Activated T-helper 2 cell treated with anti-CD3 and anti-CD28 coated beads, Interferon-gamma antibody, Interleukin-2, Interleukin-4, amounts not matched to agents 10 μg/mL and 5 μg/mL and 100 μg/mL, durations not matched to agents 14 hours and 24 hours and 36 hours (primary cell): ENCODE measurements around the gene FOXP2. TPM values are rescaled to one million over a fixed set of nuclear protein-coding genes. Genes with fewer than 3 reads are reported as not detected.

Experiments used
- DNase-seq: peaks from one replicate; pipeline ENCODE4 v3.0.0; 2021; ENCODE audit warnings: low spot score
- H3K27ac Mint-ChIP-seq: one replicate; pipeline ENCODE4 v1.8.0; 2021; ENCODE audit warnings: mixed read lengths
- H3K27me3 Mint-ChIP-seq: one replicate; pipeline ENCODE4 v1.8.0; 2021; ENCODE audit warnings: low read depth, mixed read lengths
- H3K36me3 Mint-ChIP-seq: one replicate; pipeline ENCODE4 v1.8.0; 2021; ENCODE audit warnings: low read depth, mixed read lengths
- H3K4me1 Mint-ChIP-seq: one replicate; pipeline ENCODE4 v1.8.0; 2021; ENCODE audit warnings: low read depth, mixed read lengths
- H3K4me3 Mint-ChIP-seq: one replicate; pipeline ENCODE4 v1.8.0; 2021; ENCODE audit warnings: low read depth, mild to moderate bottlenecking, moderate library complexity, mixed read lengths
- H3K9me3 Mint-ChIP-seq: one replicate; pipeline ENCODE4 v1.8.0; 2021; ENCODE audit warnings: mixed read lengths
- intact Hi-C: fragments of 100-400 bp; cut with micrococcal nuclease; formaldehyde crosslinking; loops from one replicate; pipeline ENCODE4 v1.15.1; 2023
- total RNA-seq: library from RNA; stranded (reverse); gene quantifications from 2 replicates; pipeline ENCODE4 v1.2.3, GENCODE V29; 2022

Gene FOXP2
- total RNA-seq, 1 donor from 2014 or later, result 0.05 TPM

- no peak for DNase-seq
- no peaks in the 10 kb centered on the region for H3K9me3 Mint-ChIP-seq
- no peak overlapping the region for H3K27ac Mint-ChIP-seq
- no peak overlapping the region for H3K4me3 Mint-ChIP-seq
- H3K4me1 Mint-ChIP-seq, result no peaks in the 10 kb centered on the region
- peaks cover 2% of the 10 kb centered on the region for H3K27me3 Mint-ChIP-seq
- intact Hi-C loops, result no loop called here
- no peaks in the 10 kb centered on the region for H3K36me3 Mint-ChIP-seq
Observed at GRCh38 chr7:114639451-114639850, 224.8 kb downstream of the FOXP2 start.

- H3K27me3 Mint-ChIP-seq, result peaks cover 6% of the 10 kb centered on the region
- H3K27ac Mint-ChIP-seq, result no peak overlapping the region
- no peak for DNase-seq
- H3K9me3 Mint-ChIP-seq, result no peaks in the 10 kb centered on the region
- H3K4me1 Mint-ChIP-seq, result no peaks in the 10 kb centered on the region
- intact Hi-C loops, result no loop called here
- no peak overlapping the region for H3K4me3 Mint-ChIP-seq
- H3K36me3 Mint-ChIP-seq, result no peaks in the 10 kb centered on the region
Observed at GRCh38 chr7:114644455-114644854, 229.8 kb downstream of the FOXP2 start.

GRCh38 chr7:114645451-114645850, 230.8 kb downstream of the FOXP2 start:
- Mint-ChIP-seq H3K27me3 (peaks cover 6% of the 10 kb centered on the region), H3K4me1 (no peaks in the 10 kb centered on the region), H3K9me3 (no peaks in the 10 kb centered on the region), H3K27ac (no peak overlapping the region), H3K36me3 (no peaks in the 10 kb centered on the region), H3K4me3 (no peak overlapping the region)
- intact Hi-C loops, result no loop called here
- DNase-seq, result no peak

- Mint-ChIP-seq H3K36me3 (no peaks in the 10 kb centered on the region), H3K4me3 (no peak overlapping the region), H3K27me3 (peaks cover 11% of the 10 kb centered on the region), H3K9me3 (no peaks in the 10 kb centered on the region), H3K4me1 (no peaks in the 10 kb centered on the region), H3K27ac (no peak overlapping the region)
- intact Hi-C loops, result no loop called here
- no peak for DNase-seq
Observed at GRCh38 chr7:114647518-114647917, 232.9 kb downstream of the FOXP2 start.

- no peak overlapping the region for H3K4me3 Mint-ChIP-seq
- DNase-seq, result no peak
- H3K4me1 Mint-ChIP-seq, result no peaks in the 10 kb centered on the region
- peaks cover 11% of the 10 kb centered on the region for H3K27me3 Mint-ChIP-seq
- no peak overlapping the region for H3K27ac Mint-ChIP-seq
- H3K9me3 Mint-ChIP-seq, result no peaks in the 10 kb centered on the region
- intact Hi-C loops, result no loop called here
- no peaks in the 10 kb centered on the region for H3K36me3 Mint-ChIP-seq
Observed at GRCh38 chr7:114648117-114648516, 233.5 kb downstream of the FOXP2 start.

GRCh38 chr7:114648680-114649079, 234.1 kb downstream of the FOXP2 start:
- no peak for DNase-seq
- Mint-ChIP-seq H3K27me3 (peaks cover 13% of the 10 kb centered on the region), H3K4me1 (no peaks in the 10 kb centered on the region), H3K27ac (no peak overlapping the region), H3K9me3 (no peaks in the 10 kb centered on the region), H3K4me3 (no peak overlapping the region), H3K36me3 (no peaks in the 10 kb centered on the region)
- intact Hi-C loops, result no loop called here

- intact Hi-C loops, result no loop called here
- H3K4me1 Mint-ChIP-seq, result no peaks in the 10 kb centered on the region
- no peak for DNase-seq
- H3K9me3 Mint-ChIP-seq, result no peaks in the 10 kb centered on the region
- no peak overlapping the region for H3K27ac Mint-ChIP-seq
- no peak overlapping the region for H3K4me3 Mint-ChIP-seq
- H3K36me3 Mint-ChIP-seq, result no peaks in the 10 kb centered on the region
- peaks cover 10% of the 10 kb centered on the region for H3K27me3 Mint-ChIP-seq
Observed at GRCh38 chr7:114649689-114650088, 235.1 kb downstream of the FOXP2 start.

GRCh38 chr7:114650491-114650890, 235.9 kb downstream of the FOXP2 start:
- peaks cover 8% of the 10 kb centered on the region for H3K27me3 Mint-ChIP-seq
- intact Hi-C loops, result no loop called here
- H3K4me3 Mint-ChIP-seq, result no peak overlapping the region
- H3K9me3 Mint-ChIP-seq, result no peaks in the 10 kb centered on the region
- H3K27ac Mint-ChIP-seq, result no peak overlapping the region
- no peaks in the 10 kb centered on the region for H3K36me3 Mint-ChIP-seq
- no peaks in the 10 kb centered on the region for H3K4me1 Mint-ChIP-seq
- DNase-seq, result no peak

- intact Hi-C loops, result no loop called here
- Mint-ChIP-seq H3K4me3 (no peak overlapping the region), H3K4me1 (no peaks in the 10 kb centered on the region), H3K9me3 (no peaks in the 10 kb centered on the region), H3K27ac (no peak overlapping the region), H3K27me3 (peaks cover 9% of the 10 kb centered on the region), H3K36me3 (no peaks in the 10 kb centered on the region)
- DNase-seq, result no peak
Observed at GRCh38 chr7:114652041-114652440, 237.4 kb downstream of the FOXP2 start.

GRCh38 chr7:114653364-114654088, 238.9 kb downstream of the FOXP2 start:
- H3K4me1 Mint-ChIP-seq, result no peaks in the 10 kb centered on the region

GRCh38 chr7:114656466-114656865, 241.9 kb downstream of the FOXP2 start:
- no peak overlapping the region for H3K27ac Mint-ChIP-seq
- H3K4me3 Mint-ChIP-seq, result no peak overlapping the region
- no peak for DNase-seq
- intact Hi-C loops, result no loop called here
- no peaks in the 10 kb centered on the region for H3K36me3 Mint-ChIP-seq
- H3K4me1 Mint-ChIP-seq, result no peaks in the 10 kb centered on the region
- H3K9me3 Mint-ChIP-seq, result no peaks in the 10 kb centered on the region
- peaks cover 6% of the 10 kb centered on the region for H3K27me3 Mint-ChIP-seq

More at GRCh38 chr7:114653364-114654088, 238.9 kb downstream of the FOXP2 start:
- Mint-ChIP-seq H3K27ac (no peak overlapping the region), H3K9me3 (no peaks in the 10 kb centered on the region), H3K36me3 (no peaks in the 10 kb centered on the region), H3K27me3 (peaks cover 9% of the 10 kb centered on the region), H3K4me3 (no peak overlapping the region)
- no peak for DNase-seq
- intact Hi-C loops, result no loop called here

GRCh38 chr7:114657279-114657678, 242.7 kb downstream of the FOXP2 start:
- Mint-ChIP-seq H3K4me1 (no peaks in the 10 kb centered on the region), H3K36me3 (no peaks in the 10 kb centered on the region), H3K27ac (no peak overlapping the region), H3K9me3 (no peaks in the 10 kb centered on the region), H3K27me3 (peaks cover 4% of the 10 kb centered on the region), H3K4me3 (no peak overlapping the region)
- intact Hi-C loops, result no loop called here
- no peak for DNase-seq

- Mint-ChIP-seq H3K27me3 (peaks cover 3% of the 10 kb centered on the region), H3K36me3 (no peaks in the 10 kb centered on the region), H3K4me1 (no peaks in the 10 kb centered on the region), H3K4me3 (no peak overlapping the region), H3K27ac (no peak overlapping the region), H3K9me3 (no peaks in the 10 kb centered on the region)
- intact Hi-C loops, result no loop called here
- DNase-seq, result no peak
Observed at GRCh38 chr7:114658216-114658615, 243.6 kb downstream of the FOXP2 start.
